OCI-LY3 (cell line): Measurements from ENCODE around the gene ACTL9.

Experiments used
- EZH2phosphoT487 ChIP-seq: fragments of 200-600 bp; shearing (Covaris generic); IDR thresholded peaks from 2 replicates; pipeline ENCODE4 v1.6.1; 2018; ENCODE audit warnings: antibody characterized with exemption, mixed run types, low read depth
- TF ChIP-seq, protein P1 (sequence below): fragments of 200-600, 300-600 bp; sonication (generic); IDR thresholded peaks from 2 replicates; pipeline ENCODE4 v1.5.1; 2014; ENCODE audit warnings: antibody characterized with exemption, low read length, low read depth

DNA sequence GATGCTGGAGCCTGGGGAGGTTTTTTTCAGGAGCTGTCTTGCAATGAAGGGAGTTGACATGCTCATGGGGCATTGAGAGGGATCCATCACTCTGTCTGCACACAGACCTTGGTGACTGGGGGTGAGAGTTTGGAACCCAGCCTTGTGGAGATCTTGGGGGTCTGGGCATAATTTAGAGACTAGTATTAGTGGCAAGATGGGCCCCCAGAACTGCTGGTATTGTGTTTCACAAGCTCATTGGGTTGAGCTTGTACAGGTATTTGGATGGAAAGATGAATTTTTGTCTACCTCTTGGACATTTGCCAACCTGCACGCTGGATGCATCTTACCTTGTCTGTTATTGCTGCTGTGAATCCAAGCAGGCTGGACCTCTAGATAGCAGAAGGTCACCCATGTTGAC is 22.7 kb upstream of the ACTL9 start, which contains the start of gene OR2Z1:
- TF ChIP-seq, protein P1, sequence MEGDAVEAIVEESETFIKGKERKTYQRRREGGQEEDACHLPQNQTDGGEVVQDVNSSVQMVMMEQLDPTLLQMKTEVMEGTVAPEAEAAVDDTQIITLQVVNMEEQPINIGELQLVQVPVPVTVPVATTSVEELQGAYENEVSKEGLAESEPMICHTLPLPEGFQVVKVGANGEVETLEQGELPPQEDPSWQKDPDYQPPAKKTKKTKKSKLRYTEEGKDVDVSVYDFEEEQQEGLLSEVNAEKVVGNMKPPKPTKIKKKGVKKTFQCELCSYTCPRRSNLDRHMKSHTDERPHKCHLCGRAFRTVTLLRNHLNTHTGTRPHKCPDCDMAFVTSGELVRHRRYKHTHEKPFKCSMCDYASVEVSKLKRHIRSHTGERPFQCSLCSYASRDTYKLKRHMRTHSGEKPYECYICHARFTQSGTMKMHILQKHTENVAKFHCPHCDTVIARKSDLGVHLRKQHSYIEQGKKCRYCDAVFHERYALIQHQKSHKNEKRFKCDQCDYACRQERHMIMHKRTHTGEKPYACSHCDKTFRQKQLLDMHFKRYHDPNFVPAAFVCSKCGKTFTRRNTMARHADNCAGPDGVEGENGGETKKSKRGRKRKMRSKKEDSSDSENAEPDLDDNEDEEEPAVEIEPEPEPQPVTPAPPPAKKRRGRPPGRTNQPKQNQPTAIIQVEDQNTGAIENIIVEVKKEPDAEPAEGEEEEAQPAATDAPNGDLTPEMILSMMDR, result no peak
- TF ChIP-seq EZH2phosphoT487, result no peak
